CD4-positive, alpha-beta T cell treated with Interleukin-1 beta for 1 hour (primary cell): Measurements from ENCODE around the gene NRG2.

Experiments used
- DNase-seq, 2 donors: peaks; one replicate each; pipeline ENCODE4 v3.0.0-alpha.2; 2020 to 2022

Gene NRG2

GRCh38 chr5:139964994-139965565 is 78.0 kb downstream of the NRG2 start:
- no peak for DNase-seq

GRCh38 chr5:139964266-139964993 is 78.7 kb downstream of the NRG2 start:
- no peak for DNase-seq

- no peak for DNase-seq
Observed at GRCh38 chr5:139962445-139962844, 80.7 kb downstream of the NRG2 start.

- no peak for DNase-seq
Observed at GRCh38 chr5:139961435-139962157, 81.5 kb downstream of the NRG2 start.

- DNase-seq = no peak
Observed at GRCh38 chr5:139960723-139961383, 82.2 kb downstream of the NRG2 start.

GRCh38 chr5:139958432-139959148 is 84.5 kb downstream of the NRG2 start:
- no peak for DNase-seq

GRCh38 chr5:139956342-139956741 is 86.8 kb downstream of the NRG2 start:
- no peak for DNase-seq

- DNase-seq = no peak
Observed at GRCh38 chr5:139955616-139956273, 87.4 kb downstream of the NRG2 start.

- DNase-seq = no peak
Observed at GRCh38 chr5:139955053-139955605, 88.0 kb downstream of the NRG2 start.

- no peak for DNase-seq
Observed at GRCh38 chr5:139954462-139954861, 88.6 kb downstream of the NRG2 start.

GRCh38 chr5:139954022-139954421 is 89.1 kb downstream of the NRG2 start:
- DNase-seq = no peak

GRCh38 chr5:139952574-139952973 is 90.5 kb downstream of the NRG2 start:
- no peak for DNase-seq

GRCh38 chr5:139951983-139952382 is 91.1 kb downstream of the NRG2 start:
- DNase-seq = no peak

- DNase-seq = no peak
Observed at GRCh38 chr5:139951296-139951924, 91.7 kb downstream of the NRG2 start.

GRCh38 chr5:139950436-139950835 is 92.7 kb downstream of the NRG2 start:
- DNase-seq = no peak

GRCh38 chr5:139949710-139950109 is 93.4 kb downstream of the NRG2 start:
- DNase-seq = no peak

GRCh38 chr5:139947727-139948126 is 95.4 kb downstream of the NRG2 start:
- DNase-seq = no peak

- no peak for DNase-seq
Observed at GRCh38 chr5:139946440-139946839, 96.7 kb downstream of the NRG2 start.

- no peak for DNase-seq
Observed at GRCh38 chr5:139946006-139946405, 97.1 kb downstream of the NRG2 start.

- DNase-seq = no peak
Observed at GRCh38 chr5:139942243-139942642, 100.9 kb downstream of the NRG2 start.

GRCh38 chr5:139930406-139930805 is 112.7 kb downstream of the NRG2 start:
- no peak for DNase-seq
